Hypothalamus (tissue), 51 donors: ENCODE results near the gene CHDH.

Experiments
- DNase-seq, 51 donors: peaks; one replicate each; lab custom pipeline; 2025; lab: John Stamatoyannopoulos, UW

Gene CHDH

GRCh38 chr3:53795789-53796560, 50.2 kb downstream of the CHDH start:
- DNase-seq, result peak in 24 of 51 donors; percentile 7 to 66 (median 32)

GRCh38 chr3:53795176-53795575, 51.0 kb downstream of the CHDH start:
- peak in 1 of 51 donors; percentile 23 for DNase-seq

- no peak for DNase-seq
Measured at GRCh38 chr3:53794597-53794996, 51.6 kb downstream of the CHDH start.

- DNase-seq, result no peak
Measured at GRCh38 chr3:53792866-53793265, 53.4 kb downstream of the CHDH start.

- no peak for DNase-seq
Measured at GRCh38 chr3:53791317-53791716, 54.9 kb downstream of the CHDH start.

- no peak for DNase-seq
Measured at GRCh38 chr3:53790470-53790869, 55.7 kb downstream of the CHDH start.

GRCh38 chr3:53789459-53789858, 56.8 kb downstream of the CHDH start:
- DNase-seq, result no peak

GRCh38 chr3:53788038-53788437, 58.2 kb downstream of the CHDH start:
- DNase-seq, result no peak

GRCh38 chr3:53787016-53787415, 59.2 kb downstream of the CHDH start:
- no peak for DNase-seq

- peak in 8 of 51 donors; percentile 4 to 41 (median 14) for DNase-seq
Measured at GRCh38 chr3:53780806-53781205, 65.4 kb downstream of the CHDH start.

- no peak for DNase-seq
Measured at GRCh38 chr3:53780171-53780570, 66.0 kb downstream of the CHDH start.

- DNase-seq, result no peak
Measured at GRCh38 chr3:53778153-53778552, 68.1 kb downstream of the CHDH start.

GRCh38 chr3:53777468-53777867, 68.8 kb downstream of the CHDH start:
- no peak for DNase-seq

- DNase-seq, result no peak
Measured at GRCh38 chr3:53776494-53777101, 69.6 kb downstream of the CHDH start.

- no peak for DNase-seq
Measured at GRCh38 chr3:53775834-53776251, 70.4 kb downstream of the CHDH start.

- no peak for DNase-seq
Measured at GRCh38 chr3:53775018-53775417, 71.2 kb downstream of the CHDH start.

GRCh38 chr3:53774414-53774813, 71.8 kb downstream of the CHDH start:
- DNase-seq, result no peak

- peak in 2 of 51 donors; percentile 5 to 7 for DNase-seq
Measured at GRCh38 chr3:53773611-53774368, 72.4 kb downstream of the CHDH start.

GRCh38 chr3:53773021-53773436, 73.2 kb downstream of the CHDH start:
- DNase-seq, result no peak

GRCh38 chr3:53772562-53772961, 73.7 kb downstream of the CHDH start:
- DNase-seq, result no peak
